SK-N-SH (cell line): Measurements from ENCODE around the gene SYNPO2. TPM values are rescaled to one million over a fixed set of nuclear protein-coding genes. Genes with fewer than 3 reads are reported as not detected.
A peak's percentile ranks its signal among the peaks of the same experiment; 100 is the strongest.

Experiments used
- CTCF ChIA-PET: fragments of 300-600, 350-600 bp; formaldehyde crosslinking; extraction: SDS; loops from one replicate; lab custom pipeline; 2021; lab: Yijun Ruan, JAX
- POLR2A ChIA-PET: fragments of 350-600 bp; sonication (Branson Sonifier 250); formaldehyde crosslinking; extraction: SDS; loops from one replicate; lab custom pipeline; 2020; ENCODE audit warnings: antibody characterized with exemption, inconsistent platforms; lab: Yijun Ruan, JAX
- DNase-seq: peaks from one replicate; pipeline ENCODE4 v3.0.0; 2012
- H2AFZ ChIP-seq: fragments of 200-600 bp; sonication (generic); 2 replicates; pipeline ENCODE4 v1.8.1; 2016; ENCODE audit warnings: antibody characterized with exemption, mild to moderate bottlenecking, low read depth
- H3F3A ChIP-seq: fragments of 200-600 bp; sonication (generic); replicated peaks from 2 replicates; pipeline ENCODE3; 2016; ENCODE audit warnings: antibody characterized with exemption, mild to moderate bottlenecking; ENCODE audit not compliant: insufficient read depth
- H3K27ac ChIP-seq, 2 experiments: fragments of 200-500 bp in 1 of 2; fragments of 200-600 bp in 1 of 2; sonication (Bioruptor generic) in 1 of 2; sonication (generic), shearing (Covaris generic) in 1 of 2; 2 replicates each; pipeline versions ENCODE4 v1.5.1 to v1.6.1; 2014 to 2016; ENCODE audit warnings: low read depth in 2 of 2, inconsistent platforms in 1 of 2, low read length in 1 of 2, mild to moderate bottlenecking in 1 of 2, mixed read lengths in 1 of 2
- H3K27me3 ChIP-seq: fragments of 200-600 bp; sonication (generic), shearing (Covaris generic); 2 replicates; pipeline ENCODE4 v1.6.1; 2016; ENCODE audit warnings: mixed run types; ENCODE audit not compliant: insufficient read depth
- H3K36me3 ChIP-seq, 2 experiments: fragments of 200-500 bp in 1 of 2; fragments of 200-600 bp in 1 of 2; sonication (Bioruptor generic) in 1 of 2; sonication (generic) in 1 of 2; replicated peaks in 1 of 2; 2 replicates each; pipeline versions ENCODE3 to v1.5.1; 2014 to 2016; ENCODE audit warnings: low read length in 1 of 2, mild to moderate bottlenecking in 1 of 2; ENCODE audit not compliant: insufficient read depth in 2 of 2, control insufficient read depth in 1 of 2
- H3K4me1 ChIP-seq, 2 experiments: fragments of 200-500 bp in 1 of 2; fragments of 200-600 bp in 1 of 2; sonication (Bioruptor generic) in 1 of 2; sonication (generic), shearing (Covaris generic) in 1 of 2; 2 replicates each; pipeline versions ENCODE4 v1.5.1 to v1.6.1; 2014 to 2016; ENCODE audit warnings: low read depth in 1 of 2, low read length in 1 of 2, mixed run types in 1 of 2; ENCODE audit not compliant: insufficient read depth in 2 of 2, control insufficient read depth in 1 of 2
- H3K4me2 ChIP-seq: fragments of 200-600 bp; sonication (generic), shearing (Covaris generic); 2 replicates; pipeline ENCODE4 v1.6.1; 2017; ENCODE audit warnings: mixed run types
- H3K4me3 ChIP-seq, 2 experiments: fragments of 200-500 bp in 1 of 2; fragments of 200-600 bp in 1 of 2; sonication (Bioruptor generic) in 1 of 2; sonication (generic), shearing (Covaris generic) in 1 of 2; 2 replicates each; pipeline versions ENCODE4 v1.5.1 to v1.8.1; 2014 to 2016; ENCODE audit warnings: low read depth in 2 of 2, inconsistent platforms in 1 of 2, low read length in 1 of 2, mild to moderate bottlenecking in 1 of 2, mixed read lengths in 1 of 2, moderate library complexity in 1 of 2
- H3K79me2 ChIP-seq: fragments of 200-600 bp; sonication (generic); 2 replicates; pipeline ENCODE4 v1.8.1; 2017; ENCODE audit warnings: mild to moderate bottlenecking; ENCODE audit not compliant: insufficient read depth
- H3K9ac ChIP-seq: fragments of 200-600 bp; sonication (generic); 2 replicates; pipeline ENCODE4 v1.6.1; 2017; ENCODE audit warnings: mixed run types
- H3K9me2 ChIP-seq: fragments of 200-600 bp; sonication (generic); 2 replicates; pipeline ENCODE4 v1.6.1; 2017; ENCODE audit warnings: mixed run types
- H3K9me3 ChIP-seq: fragments of 200-600 bp; sonication (generic); 2 replicates; pipeline ENCODE4 v1.6.1; 2017; ENCODE audit warnings: mixed run types, mild to moderate bottlenecking, moderate library complexity
- H4K20me1 ChIP-seq: fragments of 200-600 bp; sonication (generic); 2 replicates; pipeline ENCODE4 v1.6.1; 2017; ENCODE audit warnings: mild to moderate bottlenecking, mixed run types; ENCODE audit not compliant: insufficient read depth
- CTCF ChIP-seq: fragments of 200-600 bp; sonication (generic); IDR thresholded peaks from 2 replicates; pipeline ENCODE4 v1.6.1; 2017; ENCODE audit warnings: antibody characterized with exemption, mild to moderate bottlenecking, moderate library complexity
- EP300 ChIP-seq, 2 experiments: IDR thresholded peaks; 2 replicates each; pipeline versions ENCODE4 v1.4.0 to v1.6.1; 2012; ENCODE audit warnings: borderline replicate concordance in 1 of 2, low read depth in 1 of 2, low read length in 1 of 2
- FOSL2 ChIP-seq: IDR thresholded peaks from 2 replicates; pipeline ENCODE4 v1.4.0; 2012; ENCODE audit warnings: low read depth, mild to moderate bottlenecking, moderate library complexity, borderline replicate concordance
- GATA2 ChIP-seq: sonication (generic); formaldehyde crosslinking; IDR thresholded peaks from 2 replicates; pipeline ENCODE4 v1.5.0; 2020; ENCODE audit warnings: mild to moderate bottlenecking, missing genetic modification reagents
- IRF3 ChIP-seq: fragments of 150-350 bp; IDR thresholded peaks from 2 replicates; pipeline ENCODE4 v1.6.1; 2016; ENCODE audit warnings: mild to moderate bottlenecking, low read depth, low read length
- MEF2A ChIP-seq: IDR thresholded peaks from 2 replicates; pipeline ENCODE4 v1.4.0; 2012; ENCODE audit warnings: low read depth, borderline replicate concordance
- MXI1 ChIP-seq: IDR thresholded peaks from 2 replicates; pipeline ENCODE4 v1.6.1; 2012; ENCODE audit warnings: mild to moderate bottlenecking, low read depth, low read length, improper control_type of control experiment
- NFIC ChIP-seq: IDR thresholded peaks from 2 replicates; pipeline ENCODE4 v1.4.0; 2012; ENCODE audit warnings: borderline replicate concordance
- PBX3 ChIP-seq: IDR thresholded peaks from 2 replicates; pipeline ENCODE4; 2012
- RAD21 ChIP-seq: IDR thresholded peaks from 2 replicates; pipeline ENCODE4 v1.6.1; 2012; ENCODE audit warnings: mild to moderate bottlenecking, low read length
- REST ChIP-seq: IDR thresholded peaks from 2 replicates; pipeline ENCODE4 v1.6.1; 2012; ENCODE audit warnings: mild to moderate bottlenecking, low read depth, low read length, moderate library complexity
- SIN3A ChIP-seq: IDR thresholded peaks from 2 replicates; pipeline ENCODE4 v1.6.1; 2012; ENCODE audit warnings: low read depth, mild to moderate bottlenecking, low read length, moderate library complexity, borderline replicate concordance
- SMC3 ChIP-seq: IDR thresholded peaks from 2 replicates; pipeline ENCODE4 v1.6.1; 2012; ENCODE audit warnings: low read depth, low read length, improper control_type of control experiment
- TCF12 ChIP-seq: IDR thresholded peaks from 2 replicates; pipeline ENCODE4 v1.4.0; 2012
- TEAD4 ChIP-seq: IDR thresholded peaks from 2 replicates; pipeline ENCODE4 v1.4.0; 2012; ENCODE audit warnings: mild to moderate bottlenecking, borderline replicate concordance; ENCODE audit not compliant: insufficient read depth
- USF1 ChIP-seq: IDR thresholded peaks from 2 replicates; pipeline ENCODE4 v1.4.0; 2012; ENCODE audit warnings: low read depth, borderline replicate concordance
- WGBS: methylation state at CpG from one replicate; pipeline ENCODE4 v1.1.6; 2017; ENCODE audit warnings: low lambda C conversion rate; 5-methylcytosine and 5-hydroxymethylcytosine counted together
- polyA plus RNA-seq, 3 experiments: library from polyadenylated mRNA; depleted of rRNA; stranded (reverse); fragments of >200 nt; gene quantifications; 2 replicates each; pipeline ENCODE4 v1.2.3, GENCODE V29; 2012

SYNPO2 gene
- polyA plus RNA-seq, 1 of the 3 experiments (the other 2 are of a cell fraction): 7.2 TPM

GRCh38 chr4:118988635-118988972 lies 100.0 kb downstream of the SYNPO2 start:
- POLR2A ChIA-PET: no interaction called here
- WGBS: 100% methylated on average over 4 of the region's 4 CpGs
- no peak for DNase-seq
- no peak overlapping the region for H3K9ac ChIP-seq
- H3K27me3 ChIP-seq: no peaks in the 10 kb centered on the region
- peaks cover 5 to 13% of the 10 kb centered on the region in 2 experiments; a peak in 3 of 4 replicates for H3K4me1 ChIP-seq
- TF ChIP-seq REST: no peak
- TF ChIP-seq MXI1: no peak
- no peak for TF ChIP-seq RAD21
- TF ChIP-seq TCF12: no peak
- TF ChIP-seq SIN3A: no peak
- TF ChIP-seq TEAD4: no peak
- no peak for TF ChIP-seq GATA2 (CRISPR knock-in tag)
- no peak for TF ChIP-seq SMC3
- TF ChIP-seq NFIC: no peak
- no peak overlapping the region; the same call in 1 of the 2 replicates for H2AFZ ChIP-seq
- no peaks in the 10 kb centered on the region for H4K20me1 ChIP-seq
- H3K27ac ChIP-seq: peak overlapping the region; percentile 28 to 70; a peak in 3 of 4 replicates
- CTCF ChIA-PET: interaction anchor here (1.0 to 1.5 kb wide), 4 partner anchors 54 to 501 kb away, joined by 3 to 7 read pairs (median 4); no protein-coding TSS in a partner anchor
- H3K79me2 ChIP-seq: no peaks in the 10 kb centered on the region
- peaks cover 0 to 23% of the 10 kb centered on the region in 2 experiments for H3K36me3 ChIP-seq
- peaks cover 13% of the 10 kb centered on the region for H3F3A ChIP-seq
- no peaks in the 10 kb centered on the region for H3K9me2 ChIP-seq
- peak overlapping the region; percentile 3; the same call in 1 of the 2 replicates for H3K4me2 ChIP-seq
- no peaks in the 10 kb centered on the region for H3K9me3 ChIP-seq
- H3K4me3 ChIP-seq: no peak overlapping the region

GRCh38 chr4:118989098-118990080 lies 100.7 kb downstream of the SYNPO2 start:
- Histone ChIP-seq H3K4me1 (peaks cover 5 to 20% of the 10 kb centered on the region in 2 experiments; a peak in 3 of 4 replicates), H3K27me3 (no peaks in the 10 kb centered on the region), H3K4me3 (no peak overlapping the region), H3K27ac (peak overlapping the region; percentile 34 to 70), H3K9ac (peak overlapping the region; percentile 16; the same call in 1 of the 2 replicates), H3F3A (peaks cover 13% of the 10 kb centered on the region), H3K9me2 (no peaks in the 10 kb centered on the region), H2AFZ (peak overlapping the region; percentile 29; the same call in 1 of the 2 replicates), H4K20me1 (no peaks in the 10 kb centered on the region), H3K36me3 (peaks cover 0 to 28% of the 10 kb centered on the region in 2 experiments), H3K4me2 (peak overlapping the region; percentile 3; the same call in 1 of the 2 replicates), H3K79me2 (no peaks in the 10 kb centered on the region), H3K9me3 (no peaks in the 10 kb centered on the region)
- DNase-seq: no peak
- ChIA-PET POLR2A (no interaction called here), CTCF (interaction anchor here (1.0 to 1.5 kb wide), 3 partner anchors 53 to 275 kb away, joined by 3 to 7 read pairs (median 3); no protein-coding TSS in a partner anchor)
- 79% methylated on average over 7 of the region's 7 CpGs for WGBS
- TF ChIP-seq USF1 (no peak), CTCF (no peak), EP300 (IDR thresholded peaks at IDR 0.05; ENCODE audit: borderline replicate concordance in 1 of 2, low read depth in 1 of 2, low read length in 1 of 2) (peak in 1 of 2 experiments; percentile 51; a peak in 1 of 4 replicates), IRF3 (no peak), PBX3 (peak; percentile 81), FOSL2 (peak; percentile 92), TEAD4 (peak; percentile 33; the same call in 1 of the 2 replicates), MEF2A (no peak), TCF12 (peak; percentile 69; the same call in 1 of the 2 replicates)
